Epithelial cell of esophagus (primary cell): ENCODE results near the gene GPSM1.

Source experiments
- DNase-seq: peaks from one replicate; pipeline ENCODE4 v3.0.0; 2010; ENCODE audit warnings: low read depth
- H3K4me3 ChIP-seq: 2 replicates; pipeline ENCODE4 v1.5.1; 2011; ENCODE audit warnings: mild to moderate bottlenecking, low read length, control low read depth
- TF ChIP-seq, protein P1 (sequence below): IDR thresholded peaks from 2 replicates; pipeline ENCODE4 v1.5.1; 2011; ENCODE audit warnings: low read depth, mild to moderate bottlenecking, low read length, control low read depth, inconsistent platforms; ENCODE audit not compliant: insufficient read depth; ENCODE audit errors: missing control alignments

The GPSM1 gene

GRCh38 chr9:136380381-136380780, 53.0 kb downstream of the GPSM1 start:
- TF ChIP-seq, protein P1, sequence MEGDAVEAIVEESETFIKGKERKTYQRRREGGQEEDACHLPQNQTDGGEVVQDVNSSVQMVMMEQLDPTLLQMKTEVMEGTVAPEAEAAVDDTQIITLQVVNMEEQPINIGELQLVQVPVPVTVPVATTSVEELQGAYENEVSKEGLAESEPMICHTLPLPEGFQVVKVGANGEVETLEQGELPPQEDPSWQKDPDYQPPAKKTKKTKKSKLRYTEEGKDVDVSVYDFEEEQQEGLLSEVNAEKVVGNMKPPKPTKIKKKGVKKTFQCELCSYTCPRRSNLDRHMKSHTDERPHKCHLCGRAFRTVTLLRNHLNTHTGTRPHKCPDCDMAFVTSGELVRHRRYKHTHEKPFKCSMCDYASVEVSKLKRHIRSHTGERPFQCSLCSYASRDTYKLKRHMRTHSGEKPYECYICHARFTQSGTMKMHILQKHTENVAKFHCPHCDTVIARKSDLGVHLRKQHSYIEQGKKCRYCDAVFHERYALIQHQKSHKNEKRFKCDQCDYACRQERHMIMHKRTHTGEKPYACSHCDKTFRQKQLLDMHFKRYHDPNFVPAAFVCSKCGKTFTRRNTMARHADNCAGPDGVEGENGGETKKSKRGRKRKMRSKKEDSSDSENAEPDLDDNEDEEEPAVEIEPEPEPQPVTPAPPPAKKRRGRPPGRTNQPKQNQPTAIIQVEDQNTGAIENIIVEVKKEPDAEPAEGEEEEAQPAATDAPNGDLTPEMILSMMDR: no peak
- no peak overlapping the region for H3K4me3 ChIP-seq
- no peak for DNase-seq

DNA sequence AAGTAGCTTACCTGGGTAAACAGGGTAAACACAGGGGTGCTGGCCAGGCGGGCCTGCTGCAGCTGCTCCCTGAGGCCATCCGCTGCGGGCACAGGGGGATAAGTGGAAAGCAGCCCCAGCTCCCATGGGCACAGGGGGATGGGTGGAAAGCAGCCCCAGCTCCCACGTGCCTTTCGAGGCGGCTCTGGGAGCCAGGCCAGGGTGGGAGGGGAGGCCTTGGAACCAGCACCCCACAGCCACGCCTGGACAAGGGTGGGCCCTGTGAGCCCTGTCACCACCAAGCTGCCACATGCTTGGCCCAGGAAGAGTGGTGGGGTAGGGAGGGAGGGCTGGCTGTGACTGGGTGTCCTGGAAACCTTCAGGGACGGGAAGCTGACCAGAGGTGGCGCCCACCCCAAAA, 54.0 kb downstream of the GPSM1 start:
- DNase-seq: no peak
- no peak overlapping the region for H3K4me3 ChIP-seq
- TF ChIP-seq, protein P1: no peak

DNA sequence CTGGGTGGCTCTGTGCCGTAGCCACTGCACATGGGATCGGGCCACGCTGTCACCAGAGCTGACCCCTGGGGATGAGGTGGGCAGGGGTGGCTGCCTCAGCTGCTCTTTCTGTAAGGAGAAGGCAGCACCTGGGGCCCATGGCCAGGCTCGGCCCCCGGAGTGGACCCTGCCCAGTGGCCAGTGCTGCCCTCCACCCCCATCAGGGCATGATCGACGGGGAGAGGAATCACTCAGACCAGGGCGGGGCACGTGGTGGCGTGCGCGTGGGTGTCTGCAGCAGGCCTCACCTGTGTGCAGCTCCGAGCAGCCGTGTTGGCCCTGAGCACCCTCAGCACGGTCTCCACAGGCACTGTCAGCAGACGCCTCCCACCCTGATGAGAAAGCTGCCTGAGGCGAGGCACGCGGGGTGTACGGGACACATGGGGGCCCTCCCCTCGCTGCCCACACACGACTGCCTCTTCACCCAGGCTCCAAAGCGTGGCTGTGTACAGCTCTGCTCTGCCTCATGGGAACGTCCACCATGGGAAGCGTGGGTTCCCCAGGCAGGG, 54.7 kb downstream of the GPSM1 start:
- no peak overlapping the region for H3K4me3 ChIP-seq
- DNase-seq: no peak

GRCh38 chr9:136383436-136383835, 56.1 kb downstream of the GPSM1 start:
- no peak overlapping the region for H3K4me3 ChIP-seq
- TF ChIP-seq, protein P1: no peak

More for the DNA sequence above, 54.7 kb downstream of the GPSM1 start:
- TF ChIP-seq, protein P1: no peak

DNA sequence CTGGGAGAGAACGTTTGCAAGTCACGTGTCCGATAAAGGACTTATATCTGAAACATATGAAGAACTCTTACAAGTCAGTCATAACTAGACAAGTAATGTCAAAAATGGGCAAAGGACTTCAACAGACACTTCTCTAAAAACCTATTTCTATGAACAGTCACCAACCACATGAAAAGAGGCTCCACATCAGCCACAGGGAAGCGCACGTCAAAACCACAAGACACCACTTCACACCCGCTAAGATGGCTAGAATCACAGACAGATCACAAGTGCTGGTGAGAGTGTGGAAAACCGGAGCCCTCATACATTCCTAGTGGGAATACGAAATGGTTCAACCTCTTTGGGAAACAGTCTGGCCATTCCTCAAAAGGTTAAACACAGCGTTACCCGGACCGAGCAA, 57.7 kb downstream of the GPSM1 start:
- TF ChIP-seq, protein P1: no peak
- no peak for DNase-seq
- no peak overlapping the region for H3K4me3 ChIP-seq

More at GRCh38 chr9:136383436-136383835, 56.1 kb downstream of the GPSM1 start:
- no peak for DNase-seq

- H3K4me3 ChIP-seq: no peak overlapping the region
- no peak for DNase-seq
- TF ChIP-seq, protein P1: no peak
These were observed 58.7 kb downstream of the GPSM1 start for GRCh38 chr9:136386018-136386417.

DNA sequence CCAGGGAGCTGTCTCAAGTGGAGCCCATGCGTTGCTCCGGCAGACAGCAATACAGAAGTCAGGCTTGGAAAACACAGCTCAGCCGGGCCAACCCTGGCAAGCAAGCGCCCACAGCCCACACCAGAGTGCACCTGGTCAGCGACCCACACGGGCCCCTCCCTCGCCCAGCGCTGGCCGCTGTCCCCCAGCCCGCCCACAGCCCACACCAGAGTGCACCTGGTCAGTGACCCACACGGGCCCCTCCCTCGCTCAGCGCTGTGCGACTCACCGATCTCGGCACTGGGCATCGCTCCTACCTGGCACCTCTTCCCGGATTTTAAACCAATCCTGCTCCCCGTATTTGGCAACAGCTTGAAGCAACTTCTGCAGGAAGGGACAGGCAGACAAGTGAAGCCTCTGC, 59.9 kb downstream of the GPSM1 start:
- no peak for DNase-seq
- no peak overlapping the region for H3K4me3 ChIP-seq
- TF ChIP-seq, protein P1: no peak
